HG03571 (cell line): ENCODE data around the gene ZNF2.
A peak's percentile ranks its signal among the peaks of the same experiment; 100 is the strongest.
"Not testable (repeated sequence)": the region's sequence is repeated elsewhere in the genome, so short reads cannot be mapped to it uniquely, and the experiment has no call there.

Experiments
- ATAC-seq: cut with Tn5 transposase; IDR thresholded peaks from one replicate; pipeline ENCODE4 v1.9.1; 2021; ENCODE audit not compliant: unreplicated experiment

Gene ZNF2

GRCh38 chr2:95165371-95166064, at the start of gene ZNF2:
ZNF2 (plus strand) TSS chr2:95165809; CDS start chr2:95176227, 10,418 bp downstream.
- ATAC-seq, result peak; percentile 89

- ATAC-seq, result no peak
Observed at GRCh38 chr2:95121093-95121406, 44.6 kb upstream of the ZNF2 start.

- ATAC-seq, result peak; percentile 93
Observed at GRCh38 chr2:95121407-95122196, 44.0 kb upstream of the ZNF2 start, which contains the start of gene MRPS5. MRPS5 (minus strand) TSS chr2:95121808; CDS start chr2:95121791, 17 bp downstream.

- ATAC-seq, result peak; percentile 2
Observed at GRCh38 chr2:95122197-95122551, 43.4 kb upstream of the ZNF2 start.

GRCh38 chr2:95138702-95139101, 26.9 kb upstream of the ZNF2 start:
- ATAC-seq, result no peak

- ATAC-seq, result no peak
Observed at GRCh38 chr2:95143838-95144237, 21.8 kb upstream of the ZNF2 start.

GRCh38 chr2:95149397-95149984, 16.1 kb upstream of the ZNF2 start:
- no peak for ATAC-seq

GRCh38 chr2:95158441-95158840, 7.2 kb upstream of the ZNF2 start:
- ATAC-seq, result no peak

GRCh38 chr2:95158891-95159619, 6.6 kb upstream of the ZNF2 start:
- peak; percentile 44 for ATAC-seq

- ATAC-seq, result peak; percentile 88
Observed at GRCh38 chr2:95159690-95160449, 5.7 kb upstream of the ZNF2 start, which contains the start of gene ZNF514. ZNF514 (minus strand) TSS chr2:95159848; CDS start chr2:95153253, 6,595 bp downstream.

- peak; percentile 4 for ATAC-seq
Observed at GRCh38 chr2:95165030-95165370, 609 bp upstream of the ZNF2 start.

- ATAC-seq, result no peak
Observed at GRCh38 chr2:95166065-95166763, 605 bp downstream of the ZNF2 start.

- ATAC-seq, result no peak
Observed at GRCh38 chr2:95171902-95172301, 6.3 kb downstream of the ZNF2 start.

- no peak for ATAC-seq
Observed at GRCh38 chr2:95174031-95174542, 8.5 kb downstream of the ZNF2 start.

GRCh38 chr2:95179451-95179850, 13.8 kb downstream of the ZNF2 start:
- ATAC-seq, result no peak

- ATAC-seq, result no peak
Observed at GRCh38 chr2:95181774-95182173, 16.2 kb downstream of the ZNF2 start.

- ATAC-seq, result no peak
Observed at GRCh38 chr2:95185197-95185596, 19.6 kb downstream of the ZNF2 start.

- ATAC-seq, result no peak
Observed at GRCh38 chr2:95185973-95186372, 20.4 kb downstream of the ZNF2 start.

- ATAC-seq, result not testable (repeated sequence)
Observed at GRCh38 chr2:95192956-95193355, 27.3 kb downstream of the ZNF2 start.

GRCh38 chr2:95203911-95204310, 38.3 kb downstream of the ZNF2 start:
- no peak for ATAC-seq
